ENCODE data around the gene ADAMTSL1. TPM values are rescaled to one million over a fixed set of nuclear protein-coding genes. Genes with fewer than 3 reads are reported as not detected.

The ADAMTSL1 gene
- total and polyA plus RNA-seq, 2 of the 8 experiments (the other 6 are each of a cell fraction or from before 2014, with no cell fraction given) = 0.84 to 1.1 TPM

- TF ChIP-seq TAF7 (optimal IDR thresholded peaks at IDR 0.05; ENCODE audit: borderline replicate concordance, low read depth, low read length) (no peak), MAFK (IDR thresholded peaks at IDR 0.05; ENCODE audit: low read depth, low read length) (no peak), KDM4A (IDR thresholded peaks at IDR 0.05; ENCODE audit: low read depth, low read length, severe bottlenecking) (no peak), RAD21 (IDR thresholded peaks at IDR 0.05 in 1 of 2, conservative IDR thresholded peaks at IDR 0.05 in 1 of 2; ENCODE audit: low read depth in 2 of 2, low read length in 2 of 2) (no peak), GABPA (IDR thresholded peaks at IDR 0.05; ENCODE audit: borderline replicate concordance, insufficient read depth, low read length) (no peak)
These were observed 431.3 kb downstream of the ADAMTSL1 start (continued) for GRCh38 chr9:18905028-18905882.

Measured in H1 (cell line).